GM12892 (cell line): ENCODE data around the gene FMN2.

Source experiments
- POLR2AphosphoS5 ChIP-seq: IDR thresholded peaks from 2 replicates; pipeline ENCODE4 v1.6.1; 2011; ENCODE audit warnings: low read depth, low read length, control low read depth
- TAF1 ChIP-seq: IDR thresholded peaks from 2 replicates; pipeline ENCODE4 v1.6.1; 2011; ENCODE audit warnings: low read depth, mild to moderate bottlenecking, control low read depth, low read length, borderline replicate concordance

GRCh38 chr1:240219104-240219503, 127.4 kb downstream of the FMN2 start:
- TF ChIP-seq POLR2AphosphoS5 (no peak), TAF1 (no peak)
